IMR-90 (cell line): ENCODE results near the gene MAP2K5. TPM values are rescaled to one million over a fixed set of nuclear protein-coding genes. Genes with fewer than 3 reads are reported as not detected.

Experiments
- ATAC-seq: fragments of 200-7000 bp; cut with Tn5 transposase; 2 replicates; pipeline ENCODE4 v1.9.1; 2020; ENCODE audit warnings: low read depth, mild to moderate bottlenecking, moderate library complexity
- BruUV-seq: library from RNA; stranded (reverse); fragments of 400-500 nt; replicated peaks from 2 replicates; lab custom pipeline; 2021; lab: Mats Ljungman, UMichigan
- CTCF ChIA-PET: fragments of 300-600 bp; formaldehyde crosslinking; extraction: SDS; loops from one replicate; lab custom pipeline; 2021; ENCODE audit warnings: antibody characterized with exemption; lab: Yijun Ruan, JAX
- POLR2A ChIA-PET: fragments of 300-600 bp; sonication (Branson Sonifier 250); formaldehyde crosslinking; loops from one replicate; lab custom pipeline; 2022; ENCODE audit warnings: antibody characterized with exemption; ENCODE audit not compliant: unreplicated experiment; lab: Charles Lee
- DNase-seq: peaks from one replicate; pipeline ENCODE4 v3.0.0; 2013
- H2AFZ ChIP-seq: replicated peaks from 2 replicates; pipeline ENCODE3; 2013; ENCODE audit warnings: low read length, mild to moderate bottlenecking; ENCODE audit not compliant: poor library complexity
- H2AK5ac ChIP-seq: 2 replicates; pipeline ENCODE4 v1.6.1; 2013; ENCODE audit warnings: low read depth, low read length, inconsistent platforms
- H2AK9ac ChIP-seq: replicated peaks from 2 replicates; pipeline ENCODE3; 2013; ENCODE audit warnings: mild to moderate bottlenecking, low read depth, low read length, moderate library complexity; ENCODE audit not compliant: poor library complexity
- H2BK120ac ChIP-seq: 2 replicates; pipeline ENCODE4 v1.6.1; 2013; ENCODE audit warnings: low read depth, low read length, inconsistent platforms
- H2BK15ac ChIP-seq: 3 replicates; pipeline ENCODE4 v1.6.1; 2013; ENCODE audit warnings: low read depth, low read length, inconsistent platforms
- H2BK20ac ChIP-seq: 2 replicates; pipeline ENCODE4 v1.6.1; 2013; ENCODE audit warnings: low read depth, mild to moderate bottlenecking, inconsistent platforms, low read length, moderate library complexity
- H2BK5ac ChIP-seq: 2 replicates; pipeline ENCODE4 v1.6.1; 2013; ENCODE audit warnings: mild to moderate bottlenecking, low read depth, low read length, inconsistent platforms; ENCODE audit not compliant: poor library complexity, severe bottlenecking
- H3K14ac ChIP-seq: replicated peaks from 2 replicates; pipeline ENCODE4 v1.6.1; 2013; ENCODE audit warnings: low read depth, low read length, inconsistent platforms
- H3K18ac ChIP-seq: 2 replicates; pipeline ENCODE4 v1.6.1; 2013; ENCODE audit warnings: low read depth, low read length, control low read depth
- H3K23ac ChIP-seq: 2 replicates; pipeline ENCODE4 v1.6.1; 2013; ENCODE audit warnings: low read depth, low read length, inconsistent platforms
- H3K27ac ChIP-seq: 2 replicates; pipeline ENCODE4 v1.5.1; 2013; ENCODE audit warnings: mild to moderate bottlenecking, control low read depth, low read length; ENCODE audit not compliant: insufficient read depth
- H3K27me3 ChIP-seq: 2 replicates; pipeline ENCODE4 v1.6.1; 2013; ENCODE audit warnings: low read length; ENCODE audit not compliant: control insufficient read depth, insufficient read depth
- H3K36me3 ChIP-seq: 2 replicates; pipeline ENCODE4 v1.6.1; 2013; ENCODE audit warnings: low read length, mixed read lengths; ENCODE audit not compliant: control insufficient read depth, insufficient read depth
- H3K4ac ChIP-seq: 2 replicates; pipeline ENCODE4 v1.6.1; 2013; ENCODE audit warnings: low read depth, low read length, inconsistent platforms
- H3K4me1 ChIP-seq: 2 replicates; pipeline ENCODE4 v1.6.1; 2013; ENCODE audit warnings: low read length, mixed read lengths; ENCODE audit not compliant: control insufficient read depth, insufficient read depth
- H3K4me2 ChIP-seq: 2 replicates; pipeline ENCODE4 v1.6.1; 2013; ENCODE audit warnings: low read depth, mild to moderate bottlenecking, control low read depth, low read length, moderate library complexity
- H3K4me3 ChIP-seq: 2 replicates; pipeline ENCODE4 v1.5.1; 2013; ENCODE audit warnings: low read depth, mild to moderate bottlenecking, control low read depth, low read length, moderate library complexity; ENCODE audit not compliant: insufficient read depth
- H3K56ac ChIP-seq: 2 replicates; pipeline ENCODE4 v1.6.1; 2013; ENCODE audit warnings: low read length, inconsistent platforms; ENCODE audit not compliant: insufficient read depth; ENCODE audit errors: extremely low read depth
- H3K79me1 ChIP-seq, 2 experiments: 2 replicates each; pipeline ENCODE4 v1.6.1; 2013; ENCODE audit warnings: low read length in 2 of 2, inconsistent platforms in 1 of 2, low read depth in 1 of 2
- H3K9ac ChIP-seq: 2 replicates; pipeline ENCODE4 v1.6.1; 2013; ENCODE audit warnings: low read depth, low read length, control low read depth
- H3K9me1 ChIP-seq: 2 replicates; pipeline ENCODE4 v1.6.1; 2013; ENCODE audit warnings: low read length, inconsistent platforms; ENCODE audit not compliant: insufficient read depth
- H3K9me3 ChIP-seq: 2 replicates; pipeline ENCODE4 v1.6.1; 2013; ENCODE audit warnings: low read length; ENCODE audit not compliant: control insufficient read depth, insufficient read depth
- H4K20me1 ChIP-seq: 2 replicates; pipeline ENCODE4 v1.6.1; 2013; ENCODE audit warnings: low read length, inconsistent platforms; ENCODE audit not compliant: insufficient read depth
- H4K5ac ChIP-seq: 2 replicates; pipeline ENCODE4 v1.6.1; 2013; ENCODE audit warnings: mild to moderate bottlenecking, low read depth, low read length, control low read depth
- H4K8ac ChIP-seq, 2 experiments: 2 replicates each; pipeline ENCODE4 v1.6.1; 2013; ENCODE audit warnings: low read depth in 2 of 2, low read length in 2 of 2, control low read depth in 1 of 2, inconsistent platforms in 1 of 2
- H4K91ac ChIP-seq: 2 replicates; pipeline ENCODE4 v1.6.1; 2013; ENCODE audit warnings: low read depth, low read length, inconsistent platforms; ENCODE audit not compliant: insufficient read depth
- BHLHE40 ChIP-seq: fragments of 150-350 bp; IDR thresholded peaks from 2 replicates; pipeline ENCODE4 v1.6.1; 2016; ENCODE audit warnings: mild to moderate bottlenecking, low read depth, low read length
- CEBPB ChIP-seq: IDR thresholded peaks from 2 replicates; pipeline ENCODE4 v1.6.1; 2012; ENCODE audit warnings: low read depth, low read length, improper control_type of control experiment
- CHD1 ChIP-seq: IDR thresholded peaks from 2 replicates; pipeline ENCODE4 v1.6.1; 2012; ENCODE audit warnings: low read depth, low read length, improper control_type of control experiment
- CTCF ChIP-seq: conservative IDR thresholded peaks from 2 replicates; pipeline ENCODE4 v1.5.1; 2012; ENCODE audit warnings: mild to moderate bottlenecking, low read depth, low read length, improper control_type of control experiment
- FOS ChIP-seq: fragments of 150-350 bp; IDR thresholded peaks from 2 replicates; pipeline ENCODE4 v1.6.1; 2016; ENCODE audit warnings: low read depth, low read length
- MAFK ChIP-seq: IDR thresholded peaks from 2 replicates; pipeline ENCODE4 v1.6.1; 2012; ENCODE audit warnings: low read depth, low read length, improper control_type of control experiment
- MAZ ChIP-seq: IDR thresholded peaks from 2 replicates; pipeline ENCODE4 v1.6.1; 2012; ENCODE audit warnings: low read depth, mild to moderate bottlenecking, low read length, improper control_type of control experiment, moderate library complexity, borderline replicate concordance
- MXI1 ChIP-seq: IDR thresholded peaks from 2 replicates; pipeline ENCODE4 v1.6.1; 2012; ENCODE audit warnings: low read depth, mild to moderate bottlenecking, low read length, moderate library complexity, borderline replicate concordance
- NFE2L2 ChIP-seq: fragments of 150-350 bp; IDR thresholded peaks from 2 replicates; pipeline ENCODE4 v1.6.1; 2016; ENCODE audit warnings: low read depth, mild to moderate bottlenecking, low read length
- POLR2A ChIP-seq: IDR thresholded peaks from 2 replicates; pipeline ENCODE4 v1.6.1; 2012; ENCODE audit warnings: mild to moderate bottlenecking, low read depth, low read length
- RAD21 ChIP-seq: IDR thresholded peaks from 2 replicates; pipeline ENCODE4 v1.6.1; 2012; ENCODE audit warnings: low read length, improper control_type of control experiment
- RCOR1 ChIP-seq: IDR thresholded peaks from 2 replicates; pipeline ENCODE4 v1.6.1; 2012; ENCODE audit warnings: mild to moderate bottlenecking, low read length, improper control_type of control experiment; ENCODE audit not compliant: insufficient replicate concordance
- RFX5 ChIP-seq: IDR thresholded peaks from 2 replicates; pipeline ENCODE4 v1.8.0; 2012; ENCODE audit warnings: low read depth, mild to moderate bottlenecking, low read length, moderate library complexity
- SMC3 ChIP-seq: fragments of 150-350 bp; IDR thresholded peaks from 2 replicates; pipeline ENCODE4 v1.6.1; 2016; ENCODE audit warnings: low read depth, mild to moderate bottlenecking, antibody characterized with exemption, low read length, moderate library complexity
- WGBS, 2 experiments: methylation state at CpG; one replicate each; pipeline versions ENCODE4 v1.1.5 to v1.1.7; 2013; ENCODE audit warnings: missing lambda C conversion rate in 2 of 2; ENCODE audit not compliant: insufficient read length in 1 of 2; ENCODE audit errors: extremely low coverage in 2 of 2; 5-methylcytosine and 5-hydroxymethylcytosine counted together
- dilution Hi-C: fragments of 300-500 bp; cut with HindIII; formaldehyde crosslinking; loops from one replicate; pipeline ENCODE4 v1.14.3; 2018; ENCODE audit warnings: low sequenced_read_pairs; ENCODE audit not compliant: unreplicated experiment
- in situ Hi-C: fragments of 300-500 bp; cut with MboI; formaldehyde crosslinking; loops from 3 replicates; pipeline ENCODE4 v1.14.3; 2019; ENCODE audit warnings: low sequenced_read_pairs, inconsistent platforms, mixed read lengths
- intact Hi-C: fragments of 100-400 bp; cut with micrococcal nuclease; formaldehyde crosslinking; loops from 2 replicates; pipeline ENCODE4 v1.10.0; 2022
- polyA plus RNA-seq, 3 experiments: library from polyadenylated mRNA; depleted of rRNA; stranded (reverse); fragments of >200 nt; gene quantifications; 2 replicates each; pipeline ENCODE4 v1.2.3, GENCODE V29; 2012; ENCODE audit warnings: low replicate concordance in 1 of 3
- total RNA-seq: library from RNA; depleted of rRNA; stranded (reverse); fragments of >200 nt; gene quantifications from 2 replicates; pipeline ENCODE4 v1.2.3, GENCODE V29; 2012
- TF ChIP-seq, protein P1 (sequence below): fragments of 150-350 bp; IDR thresholded peaks from 2 replicates; pipeline ENCODE4 v1.6.1; 2016; ENCODE audit warnings: low read depth, mild to moderate bottlenecking, low read length, moderate library complexity, borderline replicate concordance

The MAP2K5 gene
- total and polyA plus RNA-seq, 2 of the 4 experiments (the other 2 are of a cell fraction): 1.6 to 6.1 TPM

DNA sequence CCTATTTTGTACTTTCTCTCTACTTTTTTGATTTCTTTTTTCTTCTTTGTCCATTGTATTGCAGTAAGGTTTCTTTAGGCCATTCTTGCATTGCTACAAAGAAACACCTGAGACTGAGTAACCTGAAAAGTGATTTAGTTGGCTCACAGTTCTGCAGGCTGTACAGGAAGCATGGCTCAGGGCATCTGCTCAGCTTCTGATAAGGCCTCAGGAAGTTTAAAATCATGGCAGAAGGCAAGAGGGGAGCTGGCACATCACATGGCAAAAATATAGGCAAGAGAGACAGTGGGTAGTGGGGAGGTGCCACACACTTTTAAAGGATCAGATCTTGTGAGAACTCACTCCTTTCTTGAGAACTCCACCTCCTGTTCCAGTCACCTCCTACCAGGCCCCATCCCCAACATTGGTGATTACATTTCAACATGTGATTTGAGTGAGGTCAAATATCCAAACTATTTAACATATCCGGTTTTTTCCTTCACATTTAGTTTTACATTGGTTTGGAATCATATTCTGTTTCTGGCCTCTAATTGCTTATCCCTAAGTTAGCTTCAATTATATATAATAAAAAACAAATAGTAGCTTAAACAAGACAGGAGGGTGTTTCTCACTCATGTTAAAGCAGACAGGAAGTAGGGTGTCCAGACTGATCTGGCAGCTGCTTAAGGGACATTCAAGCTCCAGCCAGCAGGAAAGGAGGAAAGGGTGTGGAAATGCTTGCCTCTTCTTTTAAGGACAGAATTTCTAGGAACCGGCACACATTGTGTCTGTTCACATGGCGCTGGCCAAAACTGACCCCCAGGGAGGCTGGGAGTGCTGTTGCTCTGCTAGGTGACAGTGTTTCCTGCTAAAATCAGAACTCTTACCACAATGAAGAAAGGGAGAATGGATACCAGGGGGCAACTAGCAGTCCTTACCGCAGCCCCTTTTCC, 254.0 kb downstream of the MAP2K5 start:
- no peak overlapping the region for H3K23ac ChIP-seq
- H3K4me1 ChIP-seq: no peaks in the 10 kb centered on the region
- no CpG with 5 or more reads among the region's 4 CpGs for WGBS, 2 experiments
- H3K9ac ChIP-seq: no peak overlapping the region
- H2AK5ac ChIP-seq: no peak overlapping the region
- H3K56ac ChIP-seq: no peak overlapping the region
- H2BK120ac ChIP-seq: no peak overlapping the region
- H3K4me2 ChIP-seq: no peak overlapping the region
- H3K14ac ChIP-seq: no peak overlapping the region
- H2BK20ac ChIP-seq: no peak overlapping the region
- ATAC-seq: no peak
- peaks cover 5% of the 10 kb centered on the region for H3K9me3 ChIP-seq
- H3K18ac ChIP-seq: no peak overlapping the region
- ChIA-PET POLR2A (no interaction called here), CTCF (no interaction called here)
- no peaks in the 10 kb centered on the region; a peak in 1 of 4 replicates for H3K79me1 ChIP-seq
- H2AFZ ChIP-seq: no peak overlapping the region
- BruUV-seq: no TSS peak
- dilution Hi-C loops: no loop called here
- no peaks in the 10 kb centered on the region; the same call in 1 of the 2 replicates for H3K36me3 ChIP-seq
- no peak overlapping the region for H2BK5ac ChIP-seq
- H4K8ac ChIP-seq: no peak overlapping the region
- no peak for DNase-seq
- H3K4me3 ChIP-seq: no peak overlapping the region
- intact Hi-C loops: no loop called here
- H4K20me1 ChIP-seq: no peaks in the 10 kb centered on the region
- H3K4ac ChIP-seq: no peak overlapping the region
- H4K5ac ChIP-seq: no peak overlapping the region
- H4K91ac ChIP-seq: no peak overlapping the region
- in situ Hi-C loops: no loop called here
- peaks cover 5% of the 10 kb centered on the region; the same call in 1 of the 2 replicates for H3K9me1 ChIP-seq
- H2BK15ac ChIP-seq: no peak overlapping the region
- no peaks in the 10 kb centered on the region for H3K27me3 ChIP-seq
- no peak overlapping the region for H2AK9ac ChIP-seq
- no peak overlapping the region for H3K27ac ChIP-seq
- TF ChIP-seq RFX5 (no peak), RCOR1 (no peak), BHLHE40 (no peak), RAD21 (no peak), CHD1 (no peak), NFE2L2 (no peak), POLR2A (no peak), CTCF (no peak), CEBPB (no peak), MAFK (no peak), SMC3 (no peak), FOS (no peak), MXI1 (no peak), MAZ (no peak)
- TF ChIP-seq, protein P1, sequence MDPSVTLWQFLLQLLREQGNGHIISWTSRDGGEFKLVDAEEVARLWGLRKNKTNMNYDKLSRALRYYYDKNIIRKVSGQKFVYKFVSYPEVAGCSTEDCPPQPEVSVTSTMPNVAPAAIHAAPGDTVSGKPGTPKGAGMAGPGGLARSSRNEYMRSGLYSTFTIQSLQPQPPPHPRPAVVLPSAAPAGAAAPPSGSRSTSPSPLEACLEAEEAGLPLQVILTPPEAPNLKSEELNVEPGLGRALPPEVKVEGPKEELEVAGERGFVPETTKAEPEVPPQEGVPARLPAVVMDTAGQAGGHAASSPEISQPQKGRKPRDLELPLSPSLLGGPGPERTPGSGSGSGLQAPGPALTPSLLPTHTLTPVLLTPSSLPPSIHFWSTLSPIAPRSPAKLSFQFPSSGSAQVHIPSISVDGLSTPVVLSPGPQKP: no peak
